HG02973 (cell line): ENCODE results near the gene RBP7.

Source experiments
- ATAC-seq: cut with Tn5 transposase; IDR thresholded peaks from one replicate; pipeline ENCODE4 v1.9.1; 2021; ENCODE audit warnings: moderate library complexity; ENCODE audit not compliant: unreplicated experiment

Gene RBP7

GRCh38 chr1:10064416-10065343 lies 67.7 kb downstream of the RBP7 start:
- no peak for ATAC-seq

DNA sequence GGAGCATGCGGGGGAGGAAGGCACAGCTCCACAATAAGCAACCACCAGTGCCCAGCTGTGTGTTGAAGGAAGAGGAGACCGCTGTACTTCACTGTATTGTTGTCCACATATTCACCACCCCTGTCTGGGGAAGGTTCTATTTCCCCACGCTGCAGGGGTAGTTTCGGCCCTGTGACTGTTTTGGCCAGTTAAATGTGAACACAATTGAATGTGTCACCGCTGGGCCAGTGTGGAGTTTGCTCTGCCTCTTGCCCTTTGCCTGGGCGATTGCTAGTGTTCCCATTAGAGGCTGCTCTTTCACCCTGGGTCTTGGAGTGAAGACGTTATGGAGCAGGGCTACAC lies 68.3 kb downstream of the RBP7 start:
- ATAC-seq: no peak
